ENCODE measurements around the gene REV1.

The REV1 gene

GRCh38 chr2:99433340-99433739, 56.5 kb downstream of the REV1 start:
- Histone ChIP-seq H3K4me1 (ENCODE audit: insufficient read depth, low read length, severe bottlenecking) (peaks cover 4% of the 10 kb centered on the region), H3K27ac (ENCODE audit: low read depth, low read length, poor library complexity, severe bottlenecking) (no peak overlapping the region), H3K4me3 (ENCODE audit: low read depth, low read length, poor library complexity, severe bottlenecking) (no peak overlapping the region), H3K9ac (ENCODE audit: low read length) (no peak overlapping the region), H3F3A (ENCODE audit: insufficient read depth, low read length) (no peaks in the 10 kb centered on the region), H3K4me2 (ENCODE audit: low read length) (no peak overlapping the region), H3K27me3 (ENCODE audit: insufficient read depth, low read length) (no peaks in the 10 kb centered on the region), H3K9me2 (ENCODE audit: low read depth, low read length) (no peaks in the 10 kb centered on the region), H4K20me1 (ENCODE audit: insufficient read depth, low read length) (no peaks in the 10 kb centered on the region), H3K9me3 (ENCODE audit: low read length) (no peaks in the 10 kb centered on the region), H2AFZ (ENCODE audit: low read length) (no peak overlapping the region), H3K79me2 (ENCODE audit: insufficient read depth, low read length) (no peaks in the 10 kb centered on the region), H3K36me3 (ENCODE audit: insufficient read depth, low read length) (peaks cover 67% of the 10 kb centered on the region)
- TF ChIP-seq CTCF (IDR thresholded peaks at IDR 0.05; ENCODE audit: low read length): no peak
- no peak for TF ChIP-seq EZH2 (IDR thresholded peaks at IDR 0.05; ENCODE audit: borderline replicate concordance, low read length)

- Histone ChIP-seq H3K9me3 (ENCODE audit: low read length) (no peaks in the 10 kb centered on the region), H2AFZ (ENCODE audit: low read length) (no peak overlapping the region), H3K27me3 (ENCODE audit: insufficient read depth, low read length) (no peaks in the 10 kb centered on the region), H3K9ac (ENCODE audit: low read length) (no peak overlapping the region), H3K36me3 (ENCODE audit: insufficient read depth, low read length) (peaks cover 71% of the 10 kb centered on the region), H3K9me2 (ENCODE audit: low read depth, low read length) (no peaks in the 10 kb centered on the region), H3K27ac (ENCODE audit: low read depth, low read length, poor library complexity, severe bottlenecking) (no peak overlapping the region), H3K79me2 (ENCODE audit: insufficient read depth, low read length) (no peaks in the 10 kb centered on the region), H3K4me1 (ENCODE audit: insufficient read depth, low read length, severe bottlenecking) (peaks cover 4% of the 10 kb centered on the region), H4K20me1 (ENCODE audit: insufficient read depth, low read length) (no peaks in the 10 kb centered on the region), H3F3A (ENCODE audit: insufficient read depth, low read length) (no peaks in the 10 kb centered on the region), H3K4me3 (ENCODE audit: low read depth, low read length, poor library complexity, severe bottlenecking) (no peak overlapping the region), H3K4me2 (ENCODE audit: low read length) (no peak overlapping the region)
- TF ChIP-seq CTCF (IDR thresholded peaks at IDR 0.05; ENCODE audit: low read length) (no peak), EZH2 (IDR thresholded peaks at IDR 0.05; ENCODE audit: borderline replicate concordance, low read length) (no peak)
Observed at GRCh38 chr2:99431587-99432275, 58.1 kb downstream of the REV1 start.

GRCh38 chr2:99430614-99431291, 59.1 kb downstream of the REV1 start:
- H3K4me2 ChIP-seq (ENCODE audit: low read length): no peak overlapping the region
- no peak overlapping the region for H2AFZ ChIP-seq (ENCODE audit: low read length)

More at GRCh38 chr2:99430614-99431291, 59.1 kb downstream of the REV1 start:
- Histone ChIP-seq H3K9me3 (ENCODE audit: low read length) (no peaks in the 10 kb centered on the region), H3K27me3 (ENCODE audit: insufficient read depth, low read length) (no peaks in the 10 kb centered on the region), H3F3A (ENCODE audit: insufficient read depth, low read length) (no peaks in the 10 kb centered on the region), H3K79me2 (ENCODE audit: insufficient read depth, low read length) (no peaks in the 10 kb centered on the region), H3K4me3 (ENCODE audit: low read depth, low read length, poor library complexity, severe bottlenecking) (no peak overlapping the region), H3K9me2 (ENCODE audit: low read depth, low read length) (no peaks in the 10 kb centered on the region), H3K36me3 (ENCODE audit: insufficient read depth, low read length) (peaks cover 77% of the 10 kb centered on the region), H3K27ac (ENCODE audit: low read depth, low read length, poor library complexity, severe bottlenecking) (no peak overlapping the region), H3K4me1 (ENCODE audit: insufficient read depth, low read length, severe bottlenecking) (peaks cover 4% of the 10 kb centered on the region), H3K9ac (ENCODE audit: low read length) (no peak overlapping the region), H4K20me1 (ENCODE audit: insufficient read depth, low read length) (no peaks in the 10 kb centered on the region)
- no peak for TF ChIP-seq EZH2 (IDR thresholded peaks at IDR 0.05; ENCODE audit: borderline replicate concordance, low read length)
- TF ChIP-seq CTCF (IDR thresholded peaks at IDR 0.05; ENCODE audit: low read length): no peak

All from OCI-LY1 (cell line).